Measurements from ENCODE around the gene KLK3. TPM values are rescaled to one million over a fixed set of nuclear protein-coding genes. Genes with fewer than 3 reads are reported as not detected.

KLK3 gene
- total and polyA plus RNA-seq, 2 donors (not counting 1 experiment from before 2014, with no cell fraction given): not detected

GRCh38 chr19:50832666-50833065, 22.0 kb upstream of the KLK3 start:
- H3K27ac Mint-ChIP-seq: no peak overlapping the region
- peaks cover 0 to 5% (median 0%) of the 10 kb centered on the region in 3 donors for H3K9me3 ChIP-seq (ENCODE audit: control extremely low read depth in 1 of 3, control insufficient read depth in 2 of 3, insufficient read depth in 1 of 3, low read length in 2 of 3)
- peaks cover 0 to 48% (median 2%) of the 10 kb centered on the region in 4 experiments for H3K27me3 ChIP-seq (replicated peaks in 1 of 4; ENCODE audit: control extremely low read depth in 1 of 4, control insufficient read depth in 3 of 4, insufficient read depth in 4 of 4, low read length in 3 of 4)
- DNase-seq: no peak
- H3K27me3 Mint-ChIP-seq: peaks cover 48% of the 10 kb centered on the region
- ChIA-PET CTCF (interaction anchor here (1.4 kb wide), 1 partner anchor 89 kb away, joined by 3 read pairs; no protein-coding TSS in a partner anchor), POLR2A (no interaction called here)
- peaks cover 11 to 14% of the 10 kb centered on the region in 2 donors for H3K4me1 ChIP-seq (ENCODE audit: control insufficient read depth in 2 of 2, insufficient read depth in 2 of 2, low read length in 2 of 2)
- no peak overlapping the region for H3K4me2 ChIP-seq (replicated peaks; ENCODE audit: low read depth, low read length, poor library complexity, severe bottlenecking)
- H4K20me1 ChIP-seq (ENCODE audit: control insufficient read depth, insufficient read depth, low read length, poor library complexity, severe bottlenecking): no peaks in the 10 kb centered on the region
- no peaks in the 10 kb centered on the region for H3K9me3 Mint-ChIP-seq (ENCODE audit: insufficient read depth)
- intact Hi-C loops (cut with micrococcal nuclease): no loop called here
- H3K4me1 Mint-ChIP-seq: peaks cover 23% of the 10 kb centered on the region
- H3K27ac ChIP-seq (ENCODE audit: low read length in 2 of 2): no peak overlapping the region
- WGBS (ENCODE audit: insufficient coverage): 88% methylated on average over 8 of the region's 8 CpGs
- H3K4me3 Mint-ChIP-seq: no peak overlapping the region
- no peak overlapping the region for H3K9ac ChIP-seq (ENCODE audit: low read length)
- no peaks in the 10 kb centered on the region for H3K79me2 ChIP-seq (ENCODE audit: control insufficient read depth, insufficient read depth, low read length)
- TF ChIP-seq CTCF (IDR thresholded peaks at IDR 0.05) (no peak), EZH2 (IDR thresholded peaks at IDR 0.05; ENCODE audit: borderline replicate concordance, insufficient read depth, low read depth, low read length, poor library complexity, severe bottlenecking) (no peak)
- no peak overlapping the region for H2AFZ ChIP-seq (ENCODE audit: insufficient read depth, low read depth, low read length, poor library complexity, severe bottlenecking)
- H3K36me3 ChIP-seq (replicated peaks in 1 of 2; ENCODE audit: control extremely low read depth in 1 of 2, control insufficient read depth in 1 of 2, extremely low read depth in 1 of 2, insufficient read depth in 2 of 2, low read length in 1 of 2): no peaks in the 10 kb centered on the region
- no peak overlapping the region for H3K4me3 ChIP-seq (ENCODE audit: control extremely low read depth in 1 of 5, extremely low read depth in 1 of 5, insufficient read depth in 1 of 5, low read depth in 2 of 5, low read length in 4 of 5)
- no peak for ATAC-seq (ENCODE audit: low read depth)

- CTCF ChIA-PET: interaction anchor here (1.4 kb wide), 1 partner anchor 89 kb away, joined by 3 read pairs; no protein-coding TSS in a partner anchor
- ATAC-seq (ENCODE audit: low read depth): no peak
- H2AFZ ChIP-seq (ENCODE audit: insufficient read depth, low read depth, low read length, poor library complexity, severe bottlenecking): no peak within 1 kb of the TSS
- no peaks in the 10 kb centered on the region for H3K9me3 Mint-ChIP-seq (ENCODE audit: insufficient read depth)
- H4K20me1 ChIP-seq (ENCODE audit: control insufficient read depth, insufficient read depth, low read length, poor library complexity, severe bottlenecking): no peaks in the 10 kb centered on the region
- H3K27me3 Mint-ChIP-seq: peaks cover 45% of the 10 kb centered on the region
- H3K4me3 Mint-ChIP-seq: no peak within 1 kb of the TSS
- no peaks in the 10 kb centered on the region for H3K79me2 ChIP-seq (ENCODE audit: control insufficient read depth, insufficient read depth, low read length)
- no peak within 1 kb of the TSS for H3K9ac ChIP-seq (ENCODE audit: low read length)
- H3K27me3 ChIP-seq (replicated peaks in 1 of 4; ENCODE audit: control extremely low read depth in 1 of 4, control insufficient read depth in 3 of 4, insufficient read depth in 4 of 4, low read length in 3 of 4): peaks cover 0 to 48% (median 2%) of the 10 kb centered on the region in 4 experiments
- H3K36me3 ChIP-seq (replicated peaks in 1 of 2; ENCODE audit: control extremely low read depth in 1 of 2, control insufficient read depth in 1 of 2, extremely low read depth in 1 of 2, insufficient read depth in 2 of 2, low read length in 1 of 2): no peaks in the 10 kb centered on the region
- TF ChIP-seq EZH2 (IDR thresholded peaks at IDR 0.05; ENCODE audit: borderline replicate concordance, insufficient read depth, low read depth, low read length, poor library complexity, severe bottlenecking): no peak
- TF ChIP-seq CTCF (IDR thresholded peaks at IDR 0.05): no peak
- no peak for DNase-seq
- H3K4me1 ChIP-seq (ENCODE audit: control insufficient read depth in 2 of 2, insufficient read depth in 2 of 2, low read length in 2 of 2): peaks cover 11 to 14% of the 10 kb centered on the region in 2 donors
- no peak within 1 kb of the TSS for H3K4me3 ChIP-seq (ENCODE audit: control extremely low read depth in 1 of 5, extremely low read depth in 1 of 5, insufficient read depth in 1 of 5, low read depth in 2 of 5, low read length in 4 of 5)
- peaks cover 25% of the 10 kb centered on the region for H3K4me1 Mint-ChIP-seq
- H3K4me2 ChIP-seq (replicated peaks; ENCODE audit: low read depth, low read length, poor library complexity, severe bottlenecking): no peak within 1 kb of the TSS
- POLR2A ChIA-PET: no interaction called here
- H3K9me3 ChIP-seq (ENCODE audit: control extremely low read depth in 1 of 3, control insufficient read depth in 2 of 3, insufficient read depth in 1 of 3, low read length in 2 of 3): peaks cover 0 to 5% (median 0%) of the 10 kb centered on the region in 3 donors
- no peak within 1 kb of the TSS for H3K27ac ChIP-seq (ENCODE audit: low read length in 2 of 2)
- intact Hi-C loops (cut with micrococcal nuclease): no loop called here
- 80% methylated on average over 7 of the region's 8 CpGs for WGBS (ENCODE audit: insufficient coverage)
- H3K27ac Mint-ChIP-seq: no peak within 1 kb of the TSS
Measured at GRCh38 chr19:50833117-50833801, 21.5 kb upstream of the KLK3 start, which contains the start of gene KLK15. KLK15 (minus strand) TSS chr19:50833574; CDS start chr19:50831492, 2,082 bp downstream.
